HG03097 (cell line): ENCODE results near the gene WFDC11.

ENCODE experiments used
- ATAC-seq: cut with Tn5 transposase; IDR thresholded peaks from one replicate; pipeline ENCODE4 v1.9.1; 2021; ENCODE audit not compliant: unreplicated experiment, low FRiP score

The WFDC11 gene

DNA sequence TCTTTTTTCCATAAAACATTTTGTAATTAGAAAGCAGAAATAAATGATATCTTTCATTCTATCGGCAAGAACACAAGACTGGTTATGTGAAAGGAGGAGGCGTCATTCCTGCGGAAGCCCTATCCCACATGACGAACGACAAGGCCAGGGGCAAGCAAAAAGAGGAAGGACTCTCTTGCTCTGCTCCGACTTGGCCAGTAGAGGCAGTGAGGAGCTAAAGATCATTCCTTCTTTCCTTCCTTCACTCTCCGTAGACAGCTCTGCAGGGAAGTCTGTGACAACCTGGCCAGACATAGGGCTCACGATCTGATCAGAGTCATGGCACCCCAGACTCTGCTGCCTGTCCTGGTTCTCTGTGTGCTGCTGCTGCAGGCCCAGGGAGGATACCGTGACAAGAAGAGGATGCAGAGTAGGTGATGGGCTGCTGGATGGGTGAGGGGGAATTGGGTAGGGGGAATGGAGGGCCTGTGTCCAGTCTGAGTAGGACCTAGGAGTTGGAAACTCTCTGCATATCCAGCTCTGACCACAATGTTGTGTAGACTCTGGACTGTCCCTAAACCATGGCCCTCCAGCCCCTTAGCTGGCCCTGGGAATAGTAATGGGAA, 40.4 kb downstream of the WFDC11 start, which contains the start of gene WFDC10A:
Gene WFDC10A, plus strand, starts transcription at position 244 of the 605 bp plus-strand sequence. Its CDS starts 75 bp downstream, at position 319.
- no peak for ATAC-seq

DNA sequence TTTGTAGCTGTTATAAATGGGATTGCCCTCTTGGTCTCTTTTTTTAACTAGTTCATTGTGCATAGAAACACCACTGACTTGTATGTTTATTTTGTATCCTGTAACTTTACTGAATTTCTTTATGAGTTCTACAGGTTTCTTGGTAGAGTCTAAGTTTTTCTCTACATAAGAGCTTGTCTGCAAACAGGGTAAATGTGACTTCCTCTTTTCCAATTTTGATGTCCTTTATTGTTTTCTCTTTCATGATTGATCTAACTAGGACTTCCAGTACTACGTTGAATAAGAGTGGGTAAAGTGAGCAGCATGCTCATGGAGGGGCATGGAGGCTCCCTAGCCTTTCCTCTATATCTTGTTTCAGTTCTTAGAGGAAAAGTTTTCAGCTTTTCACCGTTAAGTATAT, 43.5 kb downstream of the WFDC11 start:
- ATAC-seq = no peak

DNA sequence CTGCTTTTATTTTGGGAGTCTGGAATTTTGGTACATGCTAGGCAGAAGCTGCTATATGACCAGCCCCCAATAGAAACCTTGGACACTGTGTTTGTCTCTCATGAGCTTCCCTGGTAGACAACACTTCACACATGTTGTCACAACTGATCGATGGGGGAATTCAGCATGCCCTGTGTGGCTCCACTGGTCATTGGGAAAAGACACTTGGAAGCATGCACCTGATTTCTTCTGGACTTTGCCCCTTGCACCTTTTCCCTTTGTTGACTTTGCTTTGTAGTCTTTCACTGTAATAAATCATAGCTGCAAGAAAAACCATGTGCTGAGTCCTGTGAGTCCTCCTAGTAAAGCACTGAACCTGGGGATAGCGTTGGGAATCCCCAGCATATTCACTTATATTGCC, 48.4 kb downstream of the WFDC11 start:
- no peak for ATAC-seq

- no peak for ATAC-seq
Measured at GRCh38 chr20:45617591-45617990, 52.4 kb downstream of the WFDC11 start.

- no peak for ATAC-seq
Measured at GRCh38 chr20:45612314-45612713, 57.7 kb downstream of the WFDC11 start.

DNA sequence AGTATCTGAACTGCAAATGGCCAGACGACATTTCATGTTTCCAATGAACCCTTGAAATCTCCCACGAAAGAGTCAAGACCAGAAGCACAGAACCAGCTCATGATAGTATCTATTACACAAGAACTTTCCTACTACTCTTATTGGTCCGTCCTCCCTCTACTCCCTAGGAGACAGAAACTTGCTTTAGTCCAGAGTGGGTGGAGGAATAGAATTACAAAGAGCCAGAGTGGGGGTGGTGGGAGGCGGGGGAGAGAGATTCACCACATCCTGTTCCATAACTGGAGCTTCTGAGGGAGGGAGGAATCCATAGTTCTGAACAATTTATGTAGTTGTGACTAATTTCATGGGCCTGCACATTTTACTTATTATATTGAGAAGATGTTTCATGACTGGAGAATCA, 59.0 kb downstream of the WFDC11 start:
- ATAC-seq = no peak

- no peak for ATAC-seq
Measured at GRCh38 chr20:45607810-45608209, 62.2 kb downstream of the WFDC11 start.
